Ishikawa (cell line): Measurements from ENCODE around the gene ACAD9.

Experiments used
- CEBPB ChIP-seq: IDR thresholded peaks from 2 replicates; pipeline ENCODE4 v1.6.1; 2012
- CREB1 ChIP-seq: IDR thresholded peaks from 2 replicates; pipeline ENCODE4 v1.6.1; 2012; ENCODE audit warnings: low read depth
- EGR1 ChIP-seq: IDR thresholded peaks from 2 replicates; pipeline ENCODE4 v1.6.1; 2012
- EP300 ChIP-seq: IDR thresholded peaks from 2 replicates; pipeline ENCODE4 v1.6.1; 2012; ENCODE audit warnings: borderline replicate concordance
- FOXM1 ChIP-seq: IDR thresholded peaks from 2 replicates; pipeline ENCODE4 v1.6.1; 2012; ENCODE audit warnings: low read depth, borderline replicate concordance
- NFIC ChIP-seq: IDR thresholded peaks from 2 replicates; pipeline ENCODE4 v1.6.1; 2012
- RAD21 ChIP-seq: IDR thresholded peaks from 2 replicates; pipeline ENCODE4 v1.6.1; 2012; ENCODE audit warnings: low read depth
- TAF1 ChIP-seq: IDR thresholded peaks from 2 replicates; pipeline ENCODE4 v1.6.1; 2012; ENCODE audit warnings: low read depth, mild to moderate bottlenecking
- TCF12 ChIP-seq: IDR thresholded peaks from 2 replicates; pipeline ENCODE4 v1.6.1; 2012; ENCODE audit warnings: low read depth
- TEAD4 ChIP-seq: IDR thresholded peaks from 2 replicates; pipeline ENCODE4 v1.6.1; 2012
- YY1 ChIP-seq: IDR thresholded peaks from 2 replicates; pipeline ENCODE4 v1.6.1; 2012; ENCODE audit warnings: low read depth
- ZBTB7A ChIP-seq: IDR thresholded peaks from 2 replicates; pipeline ENCODE4 v1.6.1; 2012; ENCODE audit warnings: low read depth
- TF ChIP-seq, protein P1 (sequence below): IDR thresholded peaks from 2 replicates; pipeline ENCODE4 v1.6.1; 2012
- TF ChIP-seq, protein P2 (sequence below): IDR thresholded peaks from 2 replicates; pipeline ENCODE4 v1.6.1; 2012; ENCODE audit warnings: low read depth, mild to moderate bottlenecking
- TF ChIP-seq, protein P3 (sequence below): IDR thresholded peaks from 2 replicates; pipeline ENCODE4 v1.6.1; 2012

Gene ACAD9

DNA sequence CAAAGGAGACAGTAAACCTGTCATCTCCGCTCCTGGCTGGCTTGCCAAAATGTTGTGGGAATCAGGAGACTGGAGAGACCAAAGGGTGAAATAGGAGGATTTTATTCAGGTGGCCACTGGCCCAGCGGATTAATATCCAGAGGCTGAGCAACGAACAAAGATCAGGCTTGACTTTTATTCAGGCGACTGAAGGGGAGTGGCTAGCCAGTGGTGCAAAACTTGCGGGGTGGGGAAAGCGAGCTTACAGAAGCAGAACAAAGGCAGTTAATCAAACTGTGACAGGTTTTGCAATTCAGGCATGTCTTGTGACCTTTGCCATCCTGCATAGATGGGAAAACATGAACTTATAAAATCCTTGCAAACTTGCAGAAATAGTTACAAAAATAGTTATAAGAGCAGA, 19.8 kb upstream of the ACAD9 start:
- TF ChIP-seq, protein P1, sequence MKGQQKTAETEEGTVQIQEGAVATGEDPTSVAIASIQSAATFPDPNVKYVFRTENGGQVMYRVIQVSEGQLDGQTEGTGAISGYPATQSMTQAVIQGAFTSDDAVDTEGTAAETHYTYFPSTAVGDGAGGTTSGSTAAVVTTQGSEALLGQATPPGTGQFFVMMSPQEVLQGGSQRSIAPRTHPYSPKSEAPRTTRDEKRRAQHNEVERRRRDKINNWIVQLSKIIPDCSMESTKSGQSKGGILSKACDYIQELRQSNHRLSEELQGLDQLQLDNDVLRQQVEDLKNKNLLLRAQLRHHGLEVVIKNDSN: peak; percentile 60
- TF ChIP-seq TAF1 (no peak), YY1 (0 out of 2 replicates have a peak, but pooled peaks have one; percentile 31), TCF12 (peak; percentile 49; the same call in 1 of the 2 replicates), TEAD4 (0 out of 2 replicates have a peak, but pooled peaks have one; percentile 6), CEBPB (no peak), NFIC (no peak), RAD21 (no peak), CREB1 (no peak), FOXM1 (no peak), ZBTB7A (no peak), EGR1 (no peak), EP300 (0 out of 2 replicates have a peak, but pooled peaks have one; percentile 34)
- TF ChIP-seq, protein P2, sequence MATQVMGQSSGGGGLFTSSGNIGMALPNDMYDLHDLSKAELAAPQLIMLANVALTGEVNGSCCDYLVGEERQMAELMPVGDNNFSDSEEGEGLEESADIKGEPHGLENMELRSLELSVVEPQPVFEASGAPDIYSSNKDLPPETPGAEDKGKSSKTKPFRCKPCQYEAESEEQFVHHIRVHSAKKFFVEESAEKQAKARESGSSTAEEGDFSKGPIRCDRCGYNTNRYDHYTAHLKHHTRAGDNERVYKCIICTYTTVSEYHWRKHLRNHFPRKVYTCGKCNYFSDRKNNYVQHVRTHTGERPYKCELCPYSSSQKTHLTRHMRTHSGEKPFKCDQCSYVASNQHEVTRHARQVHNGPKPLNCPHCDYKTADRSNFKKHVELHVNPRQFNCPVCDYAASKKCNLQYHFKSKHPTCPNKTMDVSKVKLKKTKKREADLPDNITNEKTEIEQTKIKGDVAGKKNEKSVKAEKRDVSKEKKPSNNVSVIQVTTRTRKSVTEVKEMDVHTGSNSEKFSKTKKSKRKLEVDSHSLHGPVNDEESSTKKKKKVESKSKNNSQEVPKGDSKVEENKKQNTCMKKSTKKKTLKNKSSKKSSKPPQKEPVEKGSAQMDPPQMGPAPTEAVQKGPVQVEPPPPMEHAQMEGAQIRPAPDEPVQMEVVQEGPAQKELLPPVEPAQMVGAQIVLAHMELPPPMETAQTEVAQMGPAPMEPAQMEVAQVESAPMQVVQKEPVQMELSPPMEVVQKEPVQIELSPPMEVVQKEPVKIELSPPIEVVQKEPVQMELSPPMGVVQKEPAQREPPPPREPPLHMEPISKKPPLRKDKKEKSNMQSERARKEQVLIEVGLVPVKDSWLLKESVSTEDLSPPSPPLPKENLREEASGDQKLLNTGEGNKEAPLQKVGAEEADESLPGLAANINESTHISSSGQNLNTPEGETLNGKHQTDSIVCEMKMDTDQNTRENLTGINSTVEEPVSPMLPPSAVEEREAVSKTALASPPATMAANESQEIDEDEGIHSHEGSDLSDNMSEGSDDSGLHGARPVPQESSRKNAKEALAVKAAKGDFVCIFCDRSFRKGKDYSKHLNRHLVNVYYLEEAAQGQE: no peak
- TF ChIP-seq, protein P3, sequence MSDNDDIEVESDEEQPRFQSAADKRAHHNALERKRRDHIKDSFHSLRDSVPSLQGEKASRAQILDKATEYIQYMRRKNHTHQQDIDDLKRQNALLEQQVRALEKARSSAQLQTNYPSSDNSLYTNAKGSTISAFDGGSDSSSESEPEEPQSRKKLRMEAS: no peak

DNA sequence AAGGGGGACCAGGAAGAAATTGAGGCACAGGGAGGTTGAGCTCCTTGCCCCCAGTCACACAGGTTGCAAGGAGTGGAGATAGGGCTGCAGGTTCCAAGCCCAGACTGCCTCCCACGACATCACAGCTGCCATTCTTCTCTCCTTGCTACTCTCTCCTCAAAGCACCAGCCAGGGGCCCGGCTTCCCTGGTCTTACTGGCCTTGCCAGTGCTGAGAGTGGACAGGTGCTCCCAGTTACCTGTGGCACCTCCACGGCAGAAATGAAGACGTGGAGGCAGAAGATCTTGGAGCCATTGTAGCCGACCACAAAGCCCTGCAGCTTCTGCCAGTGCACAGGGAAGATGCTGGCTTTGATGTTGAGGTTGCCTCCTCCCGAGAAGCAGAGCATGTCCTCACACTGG, 17.9 kb upstream of the ACAD9 start:
- TF ChIP-seq FOXM1 (no peak), TAF1 (no peak), CREB1 (no peak), EGR1 (no peak), EP300 (no peak), CEBPB (no peak), TEAD4 (no peak), ZBTB7A (no peak), NFIC (no peak), TCF12 (no peak), RAD21 (no peak), YY1 (no peak)
- TF ChIP-seq, protein P2: no peak
- TF ChIP-seq, protein P1: no peak
- TF ChIP-seq, protein P3: no peak

DNA sequence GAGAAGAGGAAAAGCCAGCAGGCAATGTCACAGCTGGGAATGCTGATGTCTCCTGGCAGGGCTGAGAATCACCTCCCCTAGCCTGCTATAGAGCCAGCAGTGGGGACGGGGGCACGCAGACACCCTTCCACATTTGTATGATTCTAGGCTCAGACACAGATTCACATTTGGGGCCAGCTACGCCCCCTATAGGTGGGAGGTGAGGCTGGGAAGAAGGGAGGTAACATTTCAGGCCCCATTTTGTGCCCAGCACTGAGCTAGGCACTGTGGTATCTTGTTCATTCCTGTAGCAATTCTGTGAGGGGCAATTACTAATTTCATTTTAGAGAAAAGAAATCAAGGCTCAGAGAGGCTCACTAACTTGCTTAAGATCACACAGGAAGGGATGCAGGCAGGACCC, 15.9 kb upstream of the ACAD9 start:
- TF ChIP-seq YY1 (no peak), FOXM1 (no peak), NFIC (no peak), ZBTB7A (no peak), CREB1 (no peak), TAF1 (no peak)
- TF ChIP-seq, protein P1: no peak
- TF ChIP-seq, protein P3: no peak

DNA sequence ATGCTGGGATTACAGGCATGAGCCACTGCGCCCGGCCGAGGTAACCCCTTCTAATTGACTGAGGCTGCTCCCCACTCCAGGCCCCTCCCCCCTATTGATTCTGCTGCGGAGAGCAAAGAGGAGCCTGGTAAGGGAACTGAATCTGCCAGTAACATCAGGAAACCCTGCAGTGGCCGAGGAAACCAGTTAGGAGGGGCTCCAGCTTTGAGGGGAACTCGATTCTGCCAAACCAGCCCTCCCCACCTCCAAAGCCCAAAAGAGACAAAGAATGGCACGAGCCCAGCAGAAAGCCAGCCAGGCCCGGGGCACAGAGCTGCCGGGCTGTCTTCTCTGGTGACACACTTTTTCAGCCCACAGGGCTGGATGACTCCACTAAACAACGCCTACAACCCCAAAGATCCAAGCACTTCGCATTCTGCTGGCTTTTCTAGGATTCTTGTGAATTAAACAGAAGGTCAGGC, 15.0 kb upstream of the ACAD9 start:
- TF ChIP-seq EP300 (no peak), TCF12 (no peak), RAD21 (no peak), TAF1 (no peak), YY1 (no peak), FOXM1 (no peak), ZBTB7A (no peak), EGR1 (no peak)
- TF ChIP-seq, protein P1: no peak
- TF ChIP-seq, protein P3: no peak
